ENCODE data around the gene C1QTNF12.

DNA sequence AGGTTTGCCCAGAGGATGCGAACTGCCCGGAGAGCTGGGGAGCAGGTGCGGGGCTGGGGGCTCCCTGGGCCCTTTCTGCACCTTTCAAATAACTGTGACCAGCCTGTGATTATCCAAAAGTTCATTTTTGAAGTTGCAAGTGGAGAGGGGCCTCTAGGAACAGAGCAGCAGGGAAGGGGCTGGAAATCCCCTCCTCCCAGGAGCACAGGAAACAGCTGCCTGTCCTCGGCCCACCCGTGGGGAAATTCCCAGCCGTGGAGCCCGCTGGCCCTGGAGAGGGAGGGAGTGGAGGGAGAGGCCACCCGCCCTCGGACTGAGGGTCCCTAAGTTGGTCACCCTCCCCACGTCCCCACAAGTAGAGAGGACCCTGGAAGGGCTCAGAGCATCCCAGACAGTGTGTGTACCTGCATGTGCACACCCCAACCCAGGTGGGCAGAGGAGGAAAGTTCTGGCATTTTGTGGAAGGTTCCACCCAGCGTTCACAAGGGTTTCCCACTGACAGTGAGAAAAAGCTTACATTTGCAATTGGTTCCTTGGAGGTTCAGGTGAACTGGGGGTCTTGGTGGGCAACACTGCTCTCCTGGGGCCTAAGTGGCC, 31.3 kb downstream of the C1QTNF12 start:
- no peak for TF ChIP-seq FOSL2 (IDR thresholded peaks at IDR 0.05; ENCODE audit: borderline replicate concordance, low read depth)
- TF ChIP-seq, protein P1, sequence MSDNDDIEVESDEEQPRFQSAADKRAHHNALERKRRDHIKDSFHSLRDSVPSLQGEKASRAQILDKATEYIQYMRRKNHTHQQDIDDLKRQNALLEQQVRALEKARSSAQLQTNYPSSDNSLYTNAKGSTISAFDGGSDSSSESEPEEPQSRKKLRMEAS (IDR thresholded peaks at IDR 0.05; ENCODE audit: low read depth) = no peak
- no peak for TF ChIP-seq TAF1 (IDR thresholded peaks at IDR 0.05; ENCODE audit: borderline replicate concordance, low read depth, low read length)
- TF ChIP-seq, protein P2, sequence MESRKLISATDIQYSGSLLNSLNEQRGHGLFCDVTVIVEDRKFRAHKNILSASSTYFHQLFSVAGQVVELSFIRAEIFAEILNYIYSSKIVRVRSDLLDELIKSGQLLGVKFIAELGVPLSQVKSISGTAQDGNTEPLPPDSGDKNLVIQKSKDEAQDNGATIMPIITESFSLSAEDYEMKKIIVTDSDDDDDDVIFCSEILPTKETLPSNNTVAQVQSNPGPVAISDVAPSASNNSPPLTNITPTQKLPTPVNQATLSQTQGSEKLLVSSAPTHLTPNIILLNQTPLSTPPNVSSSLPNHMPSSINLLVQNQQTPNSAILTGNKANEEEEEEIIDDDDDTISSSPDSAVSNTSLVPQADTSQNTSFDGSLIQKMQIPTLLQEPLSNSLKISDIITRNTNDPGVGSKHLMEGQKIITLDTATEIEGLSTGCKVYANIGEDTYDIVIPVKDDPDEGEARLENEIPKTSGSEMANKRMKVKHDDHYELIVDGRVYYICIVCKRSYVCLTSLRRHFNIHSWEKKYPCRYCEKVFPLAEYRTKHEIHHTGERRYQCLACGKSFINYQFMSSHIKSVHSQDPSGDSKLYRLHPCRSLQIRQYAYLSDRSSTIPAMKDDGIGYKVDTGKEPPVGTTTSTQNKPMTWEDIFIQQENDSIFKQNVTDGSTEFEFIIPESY (IDR thresholded peaks at IDR 0.05; ENCODE audit: borderline replicate concordance, low read depth) = no peak
- TF ChIP-seq, protein P3, sequence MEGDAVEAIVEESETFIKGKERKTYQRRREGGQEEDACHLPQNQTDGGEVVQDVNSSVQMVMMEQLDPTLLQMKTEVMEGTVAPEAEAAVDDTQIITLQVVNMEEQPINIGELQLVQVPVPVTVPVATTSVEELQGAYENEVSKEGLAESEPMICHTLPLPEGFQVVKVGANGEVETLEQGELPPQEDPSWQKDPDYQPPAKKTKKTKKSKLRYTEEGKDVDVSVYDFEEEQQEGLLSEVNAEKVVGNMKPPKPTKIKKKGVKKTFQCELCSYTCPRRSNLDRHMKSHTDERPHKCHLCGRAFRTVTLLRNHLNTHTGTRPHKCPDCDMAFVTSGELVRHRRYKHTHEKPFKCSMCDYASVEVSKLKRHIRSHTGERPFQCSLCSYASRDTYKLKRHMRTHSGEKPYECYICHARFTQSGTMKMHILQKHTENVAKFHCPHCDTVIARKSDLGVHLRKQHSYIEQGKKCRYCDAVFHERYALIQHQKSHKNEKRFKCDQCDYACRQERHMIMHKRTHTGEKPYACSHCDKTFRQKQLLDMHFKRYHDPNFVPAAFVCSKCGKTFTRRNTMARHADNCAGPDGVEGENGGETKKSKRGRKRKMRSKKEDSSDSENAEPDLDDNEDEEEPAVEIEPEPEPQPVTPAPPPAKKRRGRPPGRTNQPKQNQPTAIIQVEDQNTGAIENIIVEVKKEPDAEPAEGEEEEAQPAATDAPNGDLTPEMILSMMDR (IDR thresholded peaks at IDR 0.05) = no peak

Data from SK-N-SH (cell line).